ENCODE data around the gene ADGRF1.

DNA sequence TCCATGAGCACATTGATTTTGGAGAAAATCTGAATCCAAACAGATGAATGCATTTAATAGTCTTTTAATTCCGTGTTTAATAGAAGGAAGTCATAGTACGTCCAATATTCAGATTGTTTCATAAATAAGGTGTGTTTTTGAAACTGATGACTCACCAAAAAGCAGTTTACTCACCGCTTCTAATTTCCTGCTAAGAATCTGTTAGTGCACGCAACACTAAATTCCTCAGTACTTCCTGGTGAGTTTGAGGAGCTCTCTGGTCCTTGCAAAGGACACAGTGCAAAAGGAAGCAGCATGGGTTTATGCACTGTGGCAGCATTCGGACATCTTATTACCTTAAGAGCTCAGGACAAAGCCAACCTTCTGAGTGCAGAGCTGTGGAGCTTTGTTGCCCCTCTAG, 2.3 kb upstream of the ADGRF1 start:
- TF ChIP-seq, protein P1, sequence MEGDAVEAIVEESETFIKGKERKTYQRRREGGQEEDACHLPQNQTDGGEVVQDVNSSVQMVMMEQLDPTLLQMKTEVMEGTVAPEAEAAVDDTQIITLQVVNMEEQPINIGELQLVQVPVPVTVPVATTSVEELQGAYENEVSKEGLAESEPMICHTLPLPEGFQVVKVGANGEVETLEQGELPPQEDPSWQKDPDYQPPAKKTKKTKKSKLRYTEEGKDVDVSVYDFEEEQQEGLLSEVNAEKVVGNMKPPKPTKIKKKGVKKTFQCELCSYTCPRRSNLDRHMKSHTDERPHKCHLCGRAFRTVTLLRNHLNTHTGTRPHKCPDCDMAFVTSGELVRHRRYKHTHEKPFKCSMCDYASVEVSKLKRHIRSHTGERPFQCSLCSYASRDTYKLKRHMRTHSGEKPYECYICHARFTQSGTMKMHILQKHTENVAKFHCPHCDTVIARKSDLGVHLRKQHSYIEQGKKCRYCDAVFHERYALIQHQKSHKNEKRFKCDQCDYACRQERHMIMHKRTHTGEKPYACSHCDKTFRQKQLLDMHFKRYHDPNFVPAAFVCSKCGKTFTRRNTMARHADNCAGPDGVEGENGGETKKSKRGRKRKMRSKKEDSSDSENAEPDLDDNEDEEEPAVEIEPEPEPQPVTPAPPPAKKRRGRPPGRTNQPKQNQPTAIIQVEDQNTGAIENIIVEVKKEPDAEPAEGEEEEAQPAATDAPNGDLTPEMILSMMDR (conservative IDR thresholded peaks at IDR 0.05 in 1 of 2, IDR thresholded peaks at IDR 0.05 in 1 of 2; ENCODE audit: low read depth in 1 of 2, low read length in 2 of 2): no peak
- TF ChIP-seq EZH2 (IDR thresholded peaks at IDR 0.05; ENCODE audit: low read length, missing control alignments): no peak
